GM23248 (cell line): ENCODE measurements around the gene SULT1C4.

Experiments used
- EZH2 ChIP-seq: fragments of 200-600 bp; sonication (generic); IDR thresholded peaks from 2 replicates; pipeline ENCODE4 v1.6.1; 2018; ENCODE audit warnings: antibody characterized with exemption, mild to moderate bottlenecking; ENCODE audit not compliant: insufficient read depth, poor library complexity, severe bottlenecking
- EZH2phosphoT487 ChIP-seq: fragments of 200-600 bp; sonication (generic); IDR thresholded peaks from 2 replicates; pipeline ENCODE4 v1.6.1; 2018; ENCODE audit warnings: antibody characterized with exemption, moderate library complexity, mild to moderate bottlenecking, low read depth; ENCODE audit not compliant: insufficient read depth

DNA sequence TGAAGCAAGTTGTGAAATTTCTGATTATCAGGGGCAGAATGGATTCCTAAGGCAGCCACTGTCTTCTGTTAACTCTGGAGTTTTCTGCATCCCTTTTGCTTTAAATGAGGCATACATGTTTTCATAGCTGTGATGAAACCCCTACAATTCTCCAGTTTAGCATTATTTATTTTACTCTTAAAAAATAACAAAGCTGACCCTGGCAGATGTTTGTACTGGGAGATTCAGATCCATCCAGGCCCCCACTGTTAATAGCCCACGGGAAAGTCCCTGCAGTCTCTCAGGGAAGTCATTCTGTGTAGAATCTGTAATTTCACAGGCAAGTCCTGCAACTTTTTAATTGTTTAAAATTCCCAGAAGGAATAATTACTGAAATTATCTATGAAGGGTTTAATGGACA, 353 bp upstream of the SULT1C4 start:
- no peak for TF ChIP-seq EZH2
- TF ChIP-seq EZH2phosphoT487, result no peak
